CD4-positive, alpha-beta memory T cell (primary cell): Measurements from ENCODE around the gene DKC1. TPM values are rescaled to one million over a fixed set of nuclear protein-coding genes. Genes with fewer than 3 reads are reported as not detected.

Source experiments
- CTCF ChIA-PET: fragments of 350-600 bp; sonication (Branson Sonifier 250); formaldehyde crosslinking; loops from one replicate; lab custom pipeline; 2021; ENCODE audit warnings: inconsistent platforms; ENCODE audit not compliant: partially characterized antibody; lab: Charles Lee
- POLR2A ChIA-PET: fragments of 350-600 bp; sonication (Branson Sonifier 250); formaldehyde crosslinking; loops from one replicate; lab custom pipeline; 2021; ENCODE audit not compliant: partially characterized antibody; lab: Charles Lee
- DNase-seq, 5 donors: peaks; one replicate each; pipeline versions ENCODE4 v3.0.0 to v3.0.0-alpha.2; 2020 to 2022; ENCODE audit warnings: mixed read lengths in 1 of 5
- H3K27ac ChIP-seq: one replicate; pipeline ENCODE4 v1.7.0; 2013; ENCODE audit warnings: low read depth, low read length
- H3K27me3 ChIP-seq: 2 replicates; pipeline ENCODE4 v1.7.0; 2013; ENCODE audit warnings: mild to moderate bottlenecking, low read length, moderate library complexity; ENCODE audit not compliant: insufficient read depth
- H3K36me3 ChIP-seq: 2 replicates; pipeline ENCODE4 v1.7.0; 2013; ENCODE audit warnings: mild to moderate bottlenecking, low read length, moderate library complexity; ENCODE audit not compliant: insufficient read depth
- H3K4me1 ChIP-seq: 2 replicates; pipeline ENCODE4 v1.7.0; 2013; ENCODE audit warnings: mild to moderate bottlenecking, low read length, moderate library complexity; ENCODE audit not compliant: insufficient read depth
- H3K4me3 ChIP-seq, 2 donors: one replicate each; pipeline ENCODE4 v1.7.0; 2013; ENCODE audit warnings: low read length in 2 of 2, mild to moderate bottlenecking in 1 of 2
- H3K9me3 ChIP-seq, 2 donors: one replicate each; pipeline ENCODE4 v1.7.0; 2013; ENCODE audit warnings: low read length in 2 of 2, control low read depth in 1 of 2; ENCODE audit not compliant: control insufficient read depth in 1 of 2
- H3K27ac Mint-ChIP-seq, 7 donors: one replicate each; pipeline ENCODE4 v1.8.0; 2020 to 2021; ENCODE audit warnings: mixed read lengths in 7 of 7, mild to moderate bottlenecking in 6 of 7, inconsistent platforms in 3 of 7, moderate library complexity in 3 of 7
- H3K27me3 Mint-ChIP-seq, 2 donors: one replicate each; pipeline ENCODE4 v1.8.0; 2020 to 2021; ENCODE audit warnings: mixed read lengths in 2 of 2
- H3K36me3 Mint-ChIP-seq, 2 donors: one replicate each; pipeline ENCODE4 v1.8.0; 2020 to 2021; ENCODE audit warnings: mixed read lengths in 2 of 2, inconsistent platforms in 1 of 2, mild to moderate bottlenecking in 1 of 2
- H3K4me1 Mint-ChIP-seq, 4 donors: one replicate each; pipeline ENCODE4 v1.8.0; 2020 to 2021; ENCODE audit warnings: mixed read lengths in 4 of 4, mild to moderate bottlenecking in 1 of 4
- H3K4me3 Mint-ChIP-seq, 8 donors: one replicate each; pipeline ENCODE4 v1.8.0; 2020 to 2021; ENCODE audit warnings: mixed read lengths in 8 of 8, mild to moderate bottlenecking in 7 of 8, moderate library complexity in 6 of 8, inconsistent platforms in 3 of 8
- H3K9me3 Mint-ChIP-seq, 8 donors: one replicate each; pipeline ENCODE4 v1.8.0; 2020 to 2021; ENCODE audit warnings: mixed read lengths in 8 of 8, mild to moderate bottlenecking in 5 of 8, inconsistent platforms in 3 of 8, moderate library complexity in 1 of 8
- intact Hi-C: fragments of 100-400 bp; cut with micrococcal nuclease; formaldehyde crosslinking; loops from one replicate; pipeline ENCODE4 v1.15.1; 2023
- polyA plus RNA-seq, 2 donors: library from polyadenylated mRNA; unstranded; fragments of 300-500 nt; fragmentation: Illumina TruSeq; gene quantifications; one replicate each; pipeline ENCODE4 v1.2.3, GENCODE V29; 2021
- total RNA-seq, 2 experiments: library from RNA; stranded (reverse); gene quantifications; one replicate each; pipeline ENCODE4 v1.2.3, GENCODE V29; 2021

DKC1 gene
- total RNA-seq: 10 to 100 TPM; 60.0 to 63.9 TPM
- 10 to 100 TPM; 30.4 to 41.4 TPM for polyA plus RNA-seq

DNA sequence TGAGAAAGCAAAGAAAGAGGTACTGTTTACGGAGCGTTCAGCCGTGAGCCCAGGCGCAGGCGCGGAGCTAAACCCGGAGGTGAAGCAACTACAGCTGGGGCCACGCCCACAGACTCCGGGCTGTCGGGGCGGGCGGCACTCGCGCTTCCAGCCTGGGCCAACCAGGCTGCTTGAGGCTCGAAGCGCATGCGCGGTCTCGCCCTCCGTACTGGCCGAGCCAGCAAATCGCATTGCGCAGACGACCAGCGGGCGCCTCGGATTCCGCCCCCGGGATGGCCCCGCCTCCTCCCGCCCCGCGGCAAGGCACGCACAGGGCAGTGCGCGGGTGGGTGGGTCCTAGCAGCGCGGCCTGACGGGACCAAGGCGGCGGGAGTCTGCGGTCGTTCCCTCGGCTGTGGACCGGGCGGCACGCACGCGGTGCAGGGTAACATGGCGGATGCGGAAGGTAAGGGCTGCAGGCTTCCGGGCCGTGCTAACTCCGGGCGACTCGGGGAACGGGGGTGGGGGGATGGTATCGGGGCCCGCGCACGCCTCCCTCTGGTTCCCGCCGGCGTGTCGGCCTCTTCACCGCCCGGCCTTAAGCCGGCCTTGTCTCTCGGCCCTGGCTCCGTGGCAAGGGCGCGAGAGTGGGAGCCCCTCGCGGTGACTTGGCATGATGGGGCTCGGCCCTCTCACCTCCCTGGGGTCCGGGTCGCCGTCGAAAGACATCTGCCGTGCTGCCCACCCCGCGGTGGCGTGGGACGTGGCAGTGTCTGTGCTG, at the start of gene DKC1:
TSS of gene DKC1 (plus strand) at position 328 of the 760 bp plus-strand sequence. CDS start at position 430, 102 bp downstream.
- Mint-ChIP-seq H3K36me3 (peaks cover 8 to 31% of the 10 kb centered on the region in 2 donors), H3K4me1 (peaks cover 10 to 25% (median 18%) of the 10 kb centered on the region in 4 donors), H3K27ac (peak within 1 kb of the TSS; percentile 90 to 96 (median 94)), H3K4me3 (peak within 1 kb of the TSS; percentile 84 to 93 (median 88)), H3K27me3 (no peaks in the 10 kb centered on the region), H3K9me3 (no peaks in the 10 kb centered on the region)
- Histone ChIP-seq H3K36me3 (peaks cover 30% of the 10 kb centered on the region), H3K4me3 (peak within 1 kb of the TSS; percentile 60 to 61), H3K9me3 (no peaks in the 10 kb centered on the region), H3K4me1 (peaks cover 18% of the 10 kb centered on the region), H3K27me3 (no peaks in the 10 kb centered on the region), H3K27ac (peak within 1 kb of the TSS; percentile 71)
- POLR2A ChIA-PET: interaction anchor here (0.8 to 3.4 kb wide), 9 partner anchors 13 to 215 kb away, joined by 3 to 63 read pairs (median 10); partner anchors contain the start of genes GAB3, IKBKG and MPP1
- DNase-seq: peak; percentile 91 to 96 (median 95)
- intact Hi-C loops: loop anchor here (1.0 to 5.0 kb wide), 2 partner anchors 11 to 45 kb away; partner anchors contain the start of genes GAB3 and MPP1
- CTCF ChIA-PET: interaction anchor here (1.2 to 1.7 kb wide), 2 partner anchors 13 to 24 kb away, joined by 3 to 11 read pairs; no protein-coding TSS in a partner anchor

DNA sequence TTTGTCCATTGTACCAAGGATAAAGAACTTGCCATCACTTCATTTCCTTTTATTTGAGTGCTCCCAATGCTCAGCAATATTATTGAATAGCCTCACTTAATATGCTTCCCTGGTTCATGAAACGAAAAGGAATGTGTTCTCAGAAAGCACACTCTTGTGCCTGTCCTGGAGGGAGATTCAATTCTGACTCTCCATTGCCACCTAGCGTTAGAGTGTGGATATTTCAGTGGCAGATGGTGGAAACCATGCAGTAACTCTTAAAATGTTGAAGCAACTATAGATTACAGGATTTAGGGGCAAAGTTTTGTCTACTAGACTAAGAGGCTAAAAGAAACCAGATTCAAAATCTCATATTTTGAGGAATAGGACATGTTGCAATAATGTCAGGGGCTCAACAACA, 47.7 kb upstream of the DKC1 start:
- Histone ChIP-seq H3K4me1 (peaks cover 81% of the 10 kb centered on the region), H3K36me3 (no peaks in the 10 kb centered on the region), H3K27me3 (no peaks in the 10 kb centered on the region), H3K4me3 (no peak overlapping the region), H3K9me3 (no peaks in the 10 kb centered on the region), H3K27ac (no peak overlapping the region)
- ChIA-PET POLR2A (no interaction called here), CTCF (no interaction called here)
- peaks cover 3 to 22% of the 10 kb centered on the region in 2 donors for H3K36me3 Mint-ChIP-seq
- H3K27ac Mint-ChIP-seq: peak overlapping the region in 4 of 7 donors; percentile 3 to 82 (median 42)
- intact Hi-C loops: loop anchor here (1.0 to 2.0 kb wide), 2 partner anchors 33 to 126 kb away; no protein-coding TSS in a partner anchor
- peaks cover 46 to 70% (median 61%) of the 10 kb centered on the region in 4 donors for H3K4me1 Mint-ChIP-seq
- H3K27me3 Mint-ChIP-seq: no peaks in the 10 kb centered on the region
- DNase-seq: peak; percentile 56 to 61 (median 57)
- H3K4me3 Mint-ChIP-seq: peak overlapping the region in 1 of 8 donors; percentile 32
- H3K9me3 Mint-ChIP-seq: no peaks in the 10 kb centered on the region

DNA sequence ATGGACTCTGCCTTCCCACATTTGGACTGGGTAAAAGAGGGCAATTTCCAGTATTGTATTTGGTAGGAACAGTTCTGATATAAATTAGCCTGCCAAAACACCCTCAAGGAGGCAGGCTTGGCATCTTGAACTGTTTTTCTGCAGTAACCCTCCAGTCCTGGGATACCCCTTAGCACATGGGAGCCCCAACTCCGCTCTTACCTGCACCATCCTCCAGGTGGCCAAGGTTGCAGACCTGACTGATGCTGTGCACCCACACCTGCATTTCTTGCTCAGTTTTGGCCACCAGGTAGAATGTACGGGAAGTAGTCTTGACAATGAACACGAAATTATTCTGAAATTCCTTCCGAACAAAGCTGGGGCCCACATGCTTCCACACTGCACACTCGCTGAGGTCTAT, 46.8 kb upstream of the DKC1 start:
- peak overlapping the region in 1 of 7 donors; percentile 48 for H3K27ac Mint-ChIP-seq
- peaks cover 44 to 72% (median 62%) of the 10 kb centered on the region in 4 donors for H3K4me1 Mint-ChIP-seq
- H3K4me3 Mint-ChIP-seq: no peak overlapping the region
- no peak for DNase-seq
- Histone ChIP-seq H3K27me3 (no peaks in the 10 kb centered on the region), H3K4me1 (peaks cover 88% of the 10 kb centered on the region), H3K4me3 (no peak overlapping the region), H3K9me3 (no peaks in the 10 kb centered on the region), H3K36me3 (no peaks in the 10 kb centered on the region), H3K27ac (no peak overlapping the region)
- CTCF ChIA-PET: interaction anchor here (1.4 to 5.3 kb wide), 5 partner anchors 10 to 33 kb away, joined by 3 to 78 read pairs (median 6); partner anchors contain the start of gene GAB3
- H3K27me3 Mint-ChIP-seq: no peaks in the 10 kb centered on the region
- peaks cover 3 to 19% of the 10 kb centered on the region in 2 donors for H3K36me3 Mint-ChIP-seq
- POLR2A ChIA-PET: interaction anchor here (4.6 to 4.8 kb wide), 2 partner anchors 16 to 33 kb away, joined by 49 to 51 read pairs; partner anchors contain the start of gene GAB3
- no peaks in the 10 kb centered on the region for H3K9me3 Mint-ChIP-seq
- intact Hi-C loops: loop anchor here (1.0 to 2.0 kb wide), 2 partner anchors 32 to 125 kb away; no protein-coding TSS in a partner anchor

DNA sequence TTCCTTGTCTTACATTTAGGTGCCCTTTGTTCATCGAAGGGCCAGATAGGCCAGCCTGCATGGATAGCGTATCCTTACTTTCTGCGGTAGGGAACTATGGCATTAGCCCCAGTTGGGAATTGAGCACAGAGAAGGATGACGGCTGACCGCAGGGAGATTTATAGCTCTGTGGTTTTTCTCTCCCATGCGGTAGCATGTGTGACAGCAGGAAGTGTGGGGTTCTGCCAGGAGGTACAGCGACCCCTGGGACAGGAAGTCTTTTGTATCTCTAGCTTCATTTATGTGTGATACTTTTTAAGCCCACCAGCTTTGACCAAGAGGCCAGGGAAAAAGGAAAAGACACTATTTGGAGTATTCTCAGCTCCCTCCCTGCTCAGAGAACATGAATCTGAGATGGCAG, 44.8 kb upstream of the DKC1 start:
- Histone ChIP-seq H3K9me3 (no peaks in the 10 kb centered on the region), H3K4me3 (no peak overlapping the region), H3K4me1 (peaks cover 80% of the 10 kb centered on the region), H3K36me3 (no peaks in the 10 kb centered on the region), H3K27me3 (no peaks in the 10 kb centered on the region), H3K27ac (peak overlapping the region; percentile 68)
- H3K9me3 Mint-ChIP-seq: no peaks in the 10 kb centered on the region
- H3K4me1 Mint-ChIP-seq: peaks cover 47 to 66% (median 54%) of the 10 kb centered on the region in 4 donors
- H3K27ac Mint-ChIP-seq: peak overlapping the region; percentile 78 to 95 (median 90)
- H3K4me3 Mint-ChIP-seq: peak overlapping the region; percentile 39 to 81 (median 64)
- ChIA-PET CTCF (interaction anchor here (1.6 to 5.3 kb wide), 6 partner anchors 8 to 31 kb away, joined by 4 to 78 read pairs (median 12); partner anchors contain the start of gene GAB3), POLR2A (interaction anchor here (0.9 to 4.8 kb wide), 4 partner anchors 14 to 45 kb away, joined by 3 to 51 read pairs (median 32); partner anchors contain the start of genes DKC1 and GAB3)
- H3K36me3 Mint-ChIP-seq: peaks cover 0 to 4% of the 10 kb centered on the region in 2 donors
- DNase-seq: peak in 4 of 5 donors; percentile 23 to 44 (median 30)
- intact Hi-C loops: no loop called here
- H3K27me3 Mint-ChIP-seq: no peaks in the 10 kb centered on the region

DNA sequence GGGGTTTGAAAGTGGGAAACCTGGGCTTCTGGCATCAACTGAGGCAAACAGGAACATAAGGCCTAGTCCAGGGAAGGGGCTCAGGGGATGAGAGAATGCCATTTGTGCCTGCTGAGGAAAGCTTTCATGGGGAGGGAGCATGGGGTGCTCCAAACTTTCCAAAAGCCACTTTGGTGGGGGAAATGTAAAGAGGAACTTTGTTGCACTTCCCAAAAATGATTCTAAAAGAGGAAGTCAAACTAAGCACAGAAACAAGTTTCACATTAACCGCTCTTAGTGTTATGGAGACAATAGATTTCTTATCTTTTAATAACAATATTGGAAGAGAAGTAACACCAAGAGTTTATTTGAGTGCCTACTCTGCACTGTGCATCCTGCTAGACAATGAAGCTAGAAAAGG, 44.0 kb upstream of the DKC1 start:
- peak overlapping the region in 7 of 8 donors; percentile 62 to 81 (median 69) for H3K4me3 Mint-ChIP-seq
- H3K27me3 ChIP-seq: no peaks in the 10 kb centered on the region
- intact Hi-C loops: loop anchor here (1.0 kb wide), 1 partner anchor 16 kb away; no protein-coding TSS in a partner anchor
- peaks cover 78% of the 10 kb centered on the region for H3K4me1 ChIP-seq
- no peaks in the 10 kb centered on the region for H3K36me3 ChIP-seq
- no peaks in the 10 kb centered on the region for H3K9me3 Mint-ChIP-seq
- no peaks in the 10 kb centered on the region for H3K27me3 Mint-ChIP-seq
- no peaks in the 10 kb centered on the region for H3K9me3 ChIP-seq
- DNase-seq: no peak
- peaks cover 46 to 66% (median 55%) of the 10 kb centered on the region in 4 donors for H3K4me1 Mint-ChIP-seq
- H3K36me3 Mint-ChIP-seq: peaks cover 0 to 4% of the 10 kb centered on the region in 2 donors
- ChIA-PET CTCF (interaction anchor here (1.6 to 5.3 kb wide), 5 partner anchors 9 to 30 kb away, joined by 4 to 78 read pairs (median 17); partner anchors contain the start of gene GAB3), POLR2A (interaction anchor here (0.6 to 4.8 kb wide), 6 partner anchors 14 to 60 kb away, joined by 3 to 51 read pairs (median 11); partner anchors contain the start of genes DKC1 and GAB3)
- peak overlapping the region in 1 of 2 donors; percentile 42 for H3K4me3 ChIP-seq
- peak overlapping the region; percentile 78 to 96 (median 90) for H3K27ac Mint-ChIP-seq
- H3K27ac ChIP-seq: peak overlapping the region; percentile 68

- DNase-seq: peak; percentile 32 to 75 (median 52)
- H3K4me1 Mint-ChIP-seq: peaks cover 46 to 69% (median 56%) of the 10 kb centered on the region in 4 donors
- peak overlapping the region; percentile 68 for H3K27ac ChIP-seq
Observed at GRCh38 chrX:154719132-154719675, 43.5 kb upstream of the DKC1 start.

More at GRCh38 chrX:154719132-154719675, 43.5 kb upstream of the DKC1 start:
- H3K36me3 Mint-ChIP-seq: peaks cover 0 to 4% of the 10 kb centered on the region in 2 donors
- Histone ChIP-seq H3K36me3 (no peaks in the 10 kb centered on the region), H3K27me3 (no peaks in the 10 kb centered on the region), H3K9me3 (no peaks in the 10 kb centered on the region), H3K4me3 (no peak overlapping the region), H3K4me1 (peaks cover 74% of the 10 kb centered on the region)
- H3K27ac Mint-ChIP-seq: peak overlapping the region; percentile 78 to 96 (median 90)
- ChIA-PET CTCF (interaction anchor here (1.6 to 5.3 kb wide), 5 partner anchors 9 to 30 kb away, joined by 4 to 78 read pairs (median 17); partner anchors contain the start of gene GAB3), POLR2A (interaction anchor here (0.6 to 4.8 kb wide), 7 partner anchors 13 to 59 kb away, joined by 3 to 51 read pairs (median 7); partner anchors contain the start of genes DKC1 and GAB3)
- peak overlapping the region in 7 of 8 donors; percentile 62 to 81 (median 67) for H3K4me3 Mint-ChIP-seq
- intact Hi-C loops: loop anchor here (1.0 kb wide), 1 partner anchor 15 kb away; no protein-coding TSS in a partner anchor
- no peaks in the 10 kb centered on the region for H3K9me3 Mint-ChIP-seq
- no peaks in the 10 kb centered on the region for H3K27me3 Mint-ChIP-seq
